IMR-90 (cell line): ENCODE data around the gene ZNF595.
"Not testable (repeated sequence)": the region's sequence is repeated elsewhere in the genome, so short reads cannot be mapped to it uniquely, and the experiment has no call there.

Experiments
- BHLHE40 ChIP-seq: fragments of 150-350 bp; IDR thresholded peaks from 2 replicates; pipeline ENCODE4 v1.6.1; 2016; ENCODE audit warnings: mild to moderate bottlenecking, low read depth, low read length
- CEBPB ChIP-seq: IDR thresholded peaks from 2 replicates; pipeline ENCODE4 v1.6.1; 2012; ENCODE audit warnings: low read depth, low read length, improper control_type of control experiment
- CTCF ChIP-seq: conservative IDR thresholded peaks from 2 replicates; pipeline ENCODE4 v1.5.1; 2012; ENCODE audit warnings: mild to moderate bottlenecking, low read depth, low read length, improper control_type of control experiment
- MAFK ChIP-seq: IDR thresholded peaks from 2 replicates; pipeline ENCODE4 v1.6.1; 2012; ENCODE audit warnings: low read depth, low read length, improper control_type of control experiment
- MAZ ChIP-seq: IDR thresholded peaks from 2 replicates; pipeline ENCODE4 v1.6.1; 2012; ENCODE audit warnings: low read depth, mild to moderate bottlenecking, low read length, improper control_type of control experiment, moderate library complexity, borderline replicate concordance
- MXI1 ChIP-seq: IDR thresholded peaks from 2 replicates; pipeline ENCODE4 v1.6.1; 2012; ENCODE audit warnings: low read depth, mild to moderate bottlenecking, low read length, moderate library complexity, borderline replicate concordance
- NFE2L2 ChIP-seq: fragments of 150-350 bp; IDR thresholded peaks from 2 replicates; pipeline ENCODE4 v1.6.1; 2016; ENCODE audit warnings: low read depth, mild to moderate bottlenecking, low read length
- POLR2A ChIP-seq: IDR thresholded peaks from 2 replicates; pipeline ENCODE4 v1.6.1; 2012; ENCODE audit warnings: mild to moderate bottlenecking, low read depth, low read length
- RFX5 ChIP-seq: IDR thresholded peaks from 2 replicates; pipeline ENCODE4 v1.8.0; 2012; ENCODE audit warnings: low read depth, mild to moderate bottlenecking, low read length, moderate library complexity
- SMC3 ChIP-seq: fragments of 150-350 bp; IDR thresholded peaks from 2 replicates; pipeline ENCODE4 v1.6.1; 2016; ENCODE audit warnings: low read depth, mild to moderate bottlenecking, antibody characterized with exemption, low read length, moderate library complexity
- USF2 ChIP-seq: fragments of 150-350 bp; IDR thresholded peaks from 2 replicates; pipeline ENCODE4 v1.6.1; 2017; ENCODE audit warnings: mild to moderate bottlenecking, antibody characterized with exemption, low read length, low read depth

- not testable (repeated sequence) for TF ChIP-seq USF2, POLR2A, CEBPB, MXI1, MAZ, MAFK, SMC3, NFE2L2, RFX5, BHLHE40
- peak; percentile 11; the same call in 1 of the 2 replicates for TF ChIP-seq CTCF
These were observed 41.2 kb upstream of the ZNF595 start for GRCh38 chr4:11816-12417.
